C4-2B (cell line): Measurements from ENCODE around the gene NCKAP5.

Experiments
- CTCF ChIP-seq: fragments of 450-650 bp; conservative IDR thresholded peaks from 2 replicates; pipeline ENCODE4 v1.5.1; 2017; ENCODE audit warnings: mild to moderate bottlenecking
- ZFX ChIP-seq: fragments of 450-650 bp; IDR thresholded peaks from 2 replicates; pipeline ENCODE4 v1.6.1; 2017

- TF ChIP-seq ZFX (no peak), CTCF (no peak)
Measured at GRCh38 chr2:133194362-133194655, 374.0 kb downstream of the NCKAP5 start.
